Measurements from ENCODE around the gene WDFY4.

Gene WDFY4

GRCh38 chr10:48906841-48907240 is 222.2 kb downstream of the WDFY4 start:
- DNase-seq (ENCODE audit: low read depth): no peak
- H3K4me3 ChIP-seq (ENCODE audit: low read depth, low read length): no peak overlapping the region
- TF ChIP-seq CTCF (conservative IDR thresholded peaks at IDR 0.05; ENCODE audit: low read depth, low read length): no peak

GRCh38 chr10:48907730-48908129 is 223.1 kb downstream of the WDFY4 start:
- no peak for TF ChIP-seq CTCF (conservative IDR thresholded peaks at IDR 0.05; ENCODE audit: low read depth, low read length)
- no peak overlapping the region for H3K4me3 ChIP-seq (ENCODE audit: low read depth, low read length)
- DNase-seq (ENCODE audit: low read depth): no peak

GRCh38 chr10:48910548-48910947 is 225.9 kb downstream of the WDFY4 start:
- DNase-seq (ENCODE audit: low read depth): no peak
- no peak overlapping the region for H3K4me3 ChIP-seq (ENCODE audit: low read depth, low read length)
- no peak for TF ChIP-seq CTCF (conservative IDR thresholded peaks at IDR 0.05; ENCODE audit: low read depth, low read length)

GRCh38 chr10:48913674-48914073 is 229.0 kb downstream of the WDFY4 start:
- H3K4me3 ChIP-seq (ENCODE audit: low read depth, low read length): no peak overlapping the region
- DNase-seq (ENCODE audit: low read depth): no peak
- TF ChIP-seq CTCF (conservative IDR thresholded peaks at IDR 0.05; ENCODE audit: low read depth, low read length): no peak

GRCh38 chr10:48923748-48924147 is 239.1 kb downstream of the WDFY4 start:
- DNase-seq (ENCODE audit: low read depth): no peak
- no peak overlapping the region for H3K4me3 ChIP-seq (ENCODE audit: low read depth, low read length)
- no peak for TF ChIP-seq CTCF (conservative IDR thresholded peaks at IDR 0.05; ENCODE audit: low read depth, low read length)

GRCh38 chr10:48924988-48925387 is 240.3 kb downstream of the WDFY4 start:
- H3K4me3 ChIP-seq (ENCODE audit: low read depth, low read length): no peak overlapping the region
- TF ChIP-seq CTCF (conservative IDR thresholded peaks at IDR 0.05; ENCODE audit: low read depth, low read length): no peak
- no peak for DNase-seq (ENCODE audit: low read depth)

GRCh38 chr10:48926255-48926654 is 241.6 kb downstream of the WDFY4 start:
- no peak for TF ChIP-seq CTCF (conservative IDR thresholded peaks at IDR 0.05; ENCODE audit: low read depth, low read length)
- H3K4me3 ChIP-seq (ENCODE audit: low read depth, low read length): no peak overlapping the region

More at GRCh38 chr10:48926255-48926654, 241.6 kb downstream of the WDFY4 start:
- no peak for DNase-seq (ENCODE audit: low read depth)

Data from choroid plexus epithelial cell (primary cell).